ENCODE data around the gene SETDB2.
"Not testable (repeated sequence)": the region's sequence is repeated elsewhere in the genome, so short reads cannot be mapped to it uniquely, and the experiment has no call there.

The SETDB2 gene

DNA sequence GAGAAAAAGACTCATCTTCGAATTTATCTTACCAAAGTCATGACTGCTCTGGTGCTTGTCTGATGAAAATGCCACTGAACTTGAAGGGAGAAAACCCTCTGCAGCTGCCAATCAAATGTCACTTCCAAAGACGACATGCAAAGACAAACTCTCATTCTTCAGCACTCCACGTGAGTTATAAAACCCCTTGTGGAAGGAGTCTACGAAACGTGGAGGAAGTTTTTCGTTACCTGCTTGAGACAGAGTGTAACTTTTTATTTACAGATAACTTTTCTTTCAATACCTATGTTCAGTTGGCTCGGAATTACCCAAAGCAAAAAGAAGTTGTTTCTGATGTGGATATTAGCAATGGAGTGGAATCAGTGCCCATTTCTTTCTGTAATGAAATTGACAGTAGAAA, 32.5 kb downstream of the SETDB2 start:
- Histone ChIP-seq H3K4me3 (ENCODE audit: low read depth, low read length) (no peak overlapping the region), H3K36me3 (replicated peaks) (no peaks in the 10 kb centered on the region), H3K27me3 (replicated peaks) (no peaks in the 10 kb centered on the region), H3K27ac (no peak overlapping the region)
- in situ Hi-C loops (cut with HindIII; ENCODE audit: low pct_ligation_motif_present, low sequenced_read_pairs) = no loop called here
- DNase-seq = no peak
- TF ChIP-seq, protein P1, sequence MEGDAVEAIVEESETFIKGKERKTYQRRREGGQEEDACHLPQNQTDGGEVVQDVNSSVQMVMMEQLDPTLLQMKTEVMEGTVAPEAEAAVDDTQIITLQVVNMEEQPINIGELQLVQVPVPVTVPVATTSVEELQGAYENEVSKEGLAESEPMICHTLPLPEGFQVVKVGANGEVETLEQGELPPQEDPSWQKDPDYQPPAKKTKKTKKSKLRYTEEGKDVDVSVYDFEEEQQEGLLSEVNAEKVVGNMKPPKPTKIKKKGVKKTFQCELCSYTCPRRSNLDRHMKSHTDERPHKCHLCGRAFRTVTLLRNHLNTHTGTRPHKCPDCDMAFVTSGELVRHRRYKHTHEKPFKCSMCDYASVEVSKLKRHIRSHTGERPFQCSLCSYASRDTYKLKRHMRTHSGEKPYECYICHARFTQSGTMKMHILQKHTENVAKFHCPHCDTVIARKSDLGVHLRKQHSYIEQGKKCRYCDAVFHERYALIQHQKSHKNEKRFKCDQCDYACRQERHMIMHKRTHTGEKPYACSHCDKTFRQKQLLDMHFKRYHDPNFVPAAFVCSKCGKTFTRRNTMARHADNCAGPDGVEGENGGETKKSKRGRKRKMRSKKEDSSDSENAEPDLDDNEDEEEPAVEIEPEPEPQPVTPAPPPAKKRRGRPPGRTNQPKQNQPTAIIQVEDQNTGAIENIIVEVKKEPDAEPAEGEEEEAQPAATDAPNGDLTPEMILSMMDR (IDR thresholded peaks at IDR 0.05; ENCODE audit: low read depth, low read length, missing control alignments) = no peak

GRCh38 chr13:49481788-49482187, 37.7 kb downstream of the SETDB2 start:
- no peak for DNase-seq
- Histone ChIP-seq H3K4me3 (ENCODE audit: low read depth, low read length) (no peak overlapping the region), H3K27ac (no peak overlapping the region), H3K27me3 (replicated peaks) (no peaks in the 10 kb centered on the region), H3K36me3 (replicated peaks) (no peaks in the 10 kb centered on the region)
- TF ChIP-seq, protein P1 (IDR thresholded peaks at IDR 0.05; ENCODE audit: low read depth, low read length, missing control alignments) = no peak
- in situ Hi-C loops (cut with HindIII; ENCODE audit: low pct_ligation_motif_present, low sequenced_read_pairs) = no loop called here

DNA sequence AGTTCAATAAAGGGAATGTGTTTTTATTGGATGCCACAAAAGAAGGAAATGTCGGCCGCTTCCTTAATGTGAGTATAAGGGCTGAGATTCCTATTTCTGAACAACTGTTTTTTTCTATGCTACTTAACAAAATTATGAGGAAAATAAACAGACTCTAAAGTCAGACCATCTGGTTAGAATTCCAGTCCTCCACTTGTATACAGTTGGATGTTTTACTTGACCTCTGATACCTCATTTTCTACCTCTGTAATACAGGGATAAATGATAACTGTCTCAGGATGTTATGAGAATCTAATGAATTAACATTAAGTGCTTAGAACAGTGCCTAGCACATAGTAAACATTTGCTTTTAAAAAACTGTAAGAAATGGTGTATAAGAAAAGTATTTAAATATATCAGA, 44.5 kb downstream of the SETDB2 start:
- no peaks in the 10 kb centered on the region for H3K36me3 ChIP-seq (replicated peaks)
- TF ChIP-seq, protein P1 (IDR thresholded peaks at IDR 0.05; ENCODE audit: low read depth, low read length, missing control alignments) = no peak

DNA sequence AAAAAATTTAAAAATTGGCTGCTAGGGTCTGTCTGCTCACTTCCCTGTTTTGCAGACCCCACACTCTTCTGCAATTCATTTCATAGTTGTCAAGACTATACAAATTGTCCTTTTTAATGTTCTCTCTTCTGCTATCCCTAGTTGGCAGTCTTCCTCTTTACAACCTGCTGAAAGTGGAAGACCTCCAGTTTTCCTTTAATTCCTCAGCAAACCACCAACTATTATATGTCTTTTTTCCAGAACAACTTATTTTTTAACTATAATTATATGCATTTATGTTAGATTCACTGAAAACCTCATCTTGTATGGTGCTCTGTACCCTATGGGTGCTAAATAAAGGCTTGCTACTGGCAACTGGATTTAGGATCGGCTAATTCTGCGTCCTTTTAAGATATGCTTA, 50.6 kb downstream of the SETDB2 start:
- Histone ChIP-seq H3K27me3 (replicated peaks) (no peaks in the 10 kb centered on the region), H3K36me3 (replicated peaks) (no peaks in the 10 kb centered on the region), H3K4me3 (ENCODE audit: low read depth, low read length) (peak overlapping the region; percentile 65), H3K27ac (no peak overlapping the region)
- TF ChIP-seq, protein P1 (IDR thresholded peaks at IDR 0.05; ENCODE audit: low read depth, low read length, missing control alignments) = no peak
- in situ Hi-C loops (cut with HindIII; ENCODE audit: low pct_ligation_motif_present, low sequenced_read_pairs) = no loop called here
- no peak for DNase-seq

More for the DNA sequence above, 44.5 kb downstream of the SETDB2 start:
- no peak for DNase-seq
- H3K27me3 ChIP-seq (replicated peaks) = no peaks in the 10 kb centered on the region
- H3K4me3 ChIP-seq (ENCODE audit: low read depth, low read length) = no peak overlapping the region
- no peak overlapping the region for H3K27ac ChIP-seq
- in situ Hi-C loops (cut with HindIII; ENCODE audit: low pct_ligation_motif_present, low sequenced_read_pairs) = no loop called here

DNA sequence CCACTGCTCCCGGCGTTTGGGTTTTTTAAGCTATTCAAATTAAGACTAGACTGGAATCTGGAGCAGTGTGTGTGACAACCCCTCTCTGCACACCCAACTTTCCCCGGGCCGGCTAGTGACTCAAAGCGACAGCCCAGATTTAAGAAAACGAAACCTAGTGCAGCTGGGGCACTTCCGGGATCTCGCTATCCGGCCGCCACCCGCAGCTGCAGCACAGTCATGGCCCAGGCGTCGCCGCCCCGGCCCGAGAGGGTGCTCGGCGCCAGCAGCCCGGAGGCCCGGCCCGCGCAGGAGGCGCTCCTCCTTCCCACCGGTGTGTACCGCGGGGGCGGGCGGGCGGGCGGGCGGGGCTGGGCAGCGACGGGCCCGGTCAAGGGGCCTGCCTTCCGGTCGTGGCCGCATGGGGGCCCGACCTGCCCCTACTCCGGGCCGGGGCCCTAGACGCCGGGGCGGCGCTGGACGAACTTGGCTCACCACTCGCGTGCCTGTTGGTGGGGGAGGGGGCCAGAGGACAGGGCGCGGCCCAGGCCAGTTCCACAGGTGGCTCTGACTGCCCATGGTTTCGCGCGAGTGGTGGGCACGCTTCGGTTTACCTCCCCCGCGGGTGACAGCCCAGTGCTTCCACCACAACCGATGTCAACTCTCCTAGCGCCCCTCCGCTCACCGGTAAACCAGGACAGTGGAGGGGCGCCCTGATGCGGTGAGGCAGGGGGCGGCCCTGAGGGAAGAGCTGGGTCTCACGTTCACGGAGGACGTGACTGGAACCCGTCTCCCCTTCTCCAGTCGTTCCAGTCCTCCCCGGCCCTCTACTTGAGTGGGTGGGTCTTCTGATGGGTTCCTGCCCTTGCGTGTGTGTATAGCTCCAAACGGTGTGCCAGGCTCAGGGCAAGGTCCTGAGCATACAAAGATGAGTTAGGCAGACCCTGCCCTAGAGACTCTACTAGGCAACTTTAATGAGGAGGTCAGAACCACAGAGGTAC, 52.0 kb downstream of the SETDB2 start, which contains the start of gene PHF11:
PHF11 (plus strand) TSS at position 171 of the 980 bp plus-strand sequence; CDS start at position 220, 49 bp downstream.
- in situ Hi-C loops (cut with HindIII; ENCODE audit: low pct_ligation_motif_present, low sequenced_read_pairs) = no loop called here

GRCh38 chr13:49496837-49497236, 52.8 kb downstream of the SETDB2 start:
- H3K36me3 ChIP-seq (replicated peaks); H3K4me3 ChIP-seq (ENCODE audit: low read depth, low read length); in situ Hi-C loops (cut with HindIII; ENCODE audit: low pct_ligation_motif_present, low sequenced_read_pairs); DNase-seq; H3K27me3 ChIP-seq (replicated peaks); H3K27ac ChIP-seq: not testable (repeated sequence)

More for the DNA sequence above, 52.0 kb downstream of the SETDB2 start, which contains the start of gene PHF11:
- TF ChIP-seq, protein P1 (IDR thresholded peaks at IDR 0.05; ENCODE audit: low read depth, low read length, missing control alignments) = no peak
- Histone ChIP-seq H3K36me3 (replicated peaks) (no peaks in the 10 kb centered on the region), H3K4me3 (ENCODE audit: low read depth, low read length) (peak within 1 kb of the TSS; percentile 65), H3K27me3 (replicated peaks) (no peaks in the 10 kb centered on the region), H3K27ac (peak within 1 kb of the TSS; percentile 78)
- DNase-seq = peak; percentile 64
